K562 (cell line): Measurements from ENCODE around the gene MPZL3.

Source experiments
- CHD2 ChIP-seq: IDR thresholded peaks from 2 replicates; pipeline ENCODE4 v1.6.1; 2011; ENCODE audit warnings: low read depth, low read length
- TBP ChIP-seq: optimal IDR thresholded peaks from 2 replicates; pipeline ENCODE3; 2011; ENCODE audit warnings: low read depth, low read length, improper control_type of control experiment
- TF ChIP-seq, protein P1 (sequence below): fragments of 250-450 bp; sonication (Bioruptor Pico); IDR thresholded peaks from 2 replicates; pipeline ENCODE4 v1.5.0; 2020; ENCODE audit warnings: mild to moderate bottlenecking, borderline replicate concordance

DNA sequence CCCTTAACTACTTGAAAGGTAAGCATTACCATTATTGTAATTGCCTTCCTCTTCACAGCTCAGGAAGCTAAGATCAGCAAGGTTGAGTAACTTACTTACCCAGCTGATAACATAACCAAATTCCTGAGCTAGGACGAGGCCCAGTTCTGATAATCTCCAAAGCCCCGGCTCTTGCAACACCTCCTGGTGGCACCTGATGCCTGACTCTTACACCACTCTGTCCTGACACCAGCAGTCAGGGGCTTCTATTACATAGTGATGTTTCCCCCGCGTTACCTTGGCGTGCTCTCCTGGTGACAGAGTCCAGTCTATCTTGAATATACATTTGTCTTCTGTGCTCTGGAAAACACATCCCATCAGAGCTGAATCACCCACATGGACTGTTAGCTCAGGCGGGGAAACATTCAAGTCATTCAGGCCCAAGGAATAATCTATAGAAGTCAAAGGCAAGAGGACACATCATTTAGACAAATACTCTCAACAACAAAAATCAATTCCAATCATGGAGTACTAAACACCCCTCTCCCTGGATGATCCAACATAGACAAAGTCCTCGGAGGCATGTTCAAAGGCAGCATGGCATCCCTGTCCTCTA, 39.9 kb downstream of the MPZL3 start:
- no peak for TF ChIP-seq CHD2
- TF ChIP-seq, protein P1, sequence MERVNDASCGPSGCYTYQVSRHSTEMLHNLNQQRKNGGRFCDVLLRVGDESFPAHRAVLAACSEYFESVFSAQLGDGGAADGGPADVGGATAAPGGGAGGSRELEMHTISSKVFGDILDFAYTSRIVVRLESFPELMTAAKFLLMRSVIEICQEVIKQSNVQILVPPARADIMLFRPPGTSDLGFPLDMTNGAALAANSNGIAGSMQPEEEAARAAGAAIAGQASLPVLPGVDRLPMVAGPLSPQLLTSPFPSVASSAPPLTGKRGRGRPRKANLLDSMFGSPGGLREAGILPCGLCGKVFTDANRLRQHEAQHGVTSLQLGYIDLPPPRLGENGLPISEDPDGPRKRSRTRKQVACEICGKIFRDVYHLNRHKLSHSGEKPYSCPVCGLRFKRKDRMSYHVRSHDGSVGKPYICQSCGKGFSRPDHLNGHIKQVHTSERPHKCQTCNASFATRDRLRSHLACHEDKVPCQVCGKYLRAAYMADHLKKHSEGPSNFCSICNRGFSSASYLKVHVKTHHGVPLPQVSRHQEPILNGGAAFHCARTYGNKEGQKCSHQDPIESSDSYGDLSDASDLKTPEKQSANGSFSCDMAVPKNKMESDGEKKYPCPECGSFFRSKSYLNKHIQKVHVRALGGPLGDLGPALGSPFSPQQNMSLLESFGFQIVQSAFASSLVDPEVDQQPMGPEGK (CRISPR knock-in tag): no peak
- TF ChIP-seq TBP: no peak
